Thoracic aorta (tissue), 2 donors: ENCODE data around the gene UBE2F. TPM values are rescaled to one million over a fixed set of nuclear protein-coding genes. Genes with fewer than 3 reads are reported as not detected.

ENCODE experiments used
- ATAC-seq: fragments of 150-250 bp; one replicate; pipeline ENCODE4 v1.8.0; 2017; ENCODE audit warnings: low read depth; ENCODE audit not compliant: insufficient number of reproducible peaks, low FRiP score
- DNase-seq: peaks from one replicate; pipeline ENCODE4 v3.0.0-alpha.2; 2020; ENCODE audit warnings: low spot score
- H3K27ac ChIP-seq, 2 donors: fragments of 200-600 bp; sonication (generic); 1 replicate in 1 of 2; 2 replicates in 1 of 2; pipeline ENCODE4 v1.5.1; 2016; ENCODE audit warnings: mild to moderate bottlenecking in 2 of 2, moderate library complexity in 2 of 2
- H3K27me3 ChIP-seq: fragments of 200-600 bp; sonication (generic); replicated peaks from 2 replicates; pipeline ENCODE4 v1.6.0; 2016; ENCODE audit warnings: mild to moderate bottlenecking; ENCODE audit not compliant: insufficient read depth
- H3K36me3 ChIP-seq: fragments of 200-600 bp; sonication (generic); one replicate; pipeline ENCODE4 v1.5.1; 2016
- H3K4me1 ChIP-seq, 2 donors: fragments of 200-600 bp; sonication (generic); 1 replicate in 1 of 2; 2 replicates in 1 of 2; pipeline versions ENCODE4 v1.5.1 to v1.6.0; 2016; ENCODE audit warnings: low read depth in 2 of 2, mild to moderate bottlenecking in 1 of 2; ENCODE audit not compliant: control insufficient read depth in 1 of 2
- H3K4me3 ChIP-seq: fragments of 200-600 bp; sonication (generic); 2 replicates; pipeline ENCODE4 v1.5.1; 2016; ENCODE audit warnings: mild to moderate bottlenecking
- H3K9me3 ChIP-seq: fragments of 200-600 bp; sonication (generic); 2 replicates; pipeline ENCODE4 v1.5.1; 2016
- total RNA-seq, 2 donors: library from RNA; depleted of rRNA; stranded (reverse); fragments of >200 nt; gene quantifications; one replicate each; pipeline versions ENCODE4 v1.1.0 to v1.2.3, GENCODE V29; 2016
- TF ChIP-seq, protein P1 (sequence below): fragments of 200-600 bp; sonication (generic); IDR thresholded peaks from one replicate; pipeline ENCODE4 v1.5.1; 2019; ENCODE audit warnings: antibody characterized with exemption

The UBE2F gene
- total RNA-seq, 2 donors from 2014 or later, result 51.9 to 69.3 TPM

DNA sequence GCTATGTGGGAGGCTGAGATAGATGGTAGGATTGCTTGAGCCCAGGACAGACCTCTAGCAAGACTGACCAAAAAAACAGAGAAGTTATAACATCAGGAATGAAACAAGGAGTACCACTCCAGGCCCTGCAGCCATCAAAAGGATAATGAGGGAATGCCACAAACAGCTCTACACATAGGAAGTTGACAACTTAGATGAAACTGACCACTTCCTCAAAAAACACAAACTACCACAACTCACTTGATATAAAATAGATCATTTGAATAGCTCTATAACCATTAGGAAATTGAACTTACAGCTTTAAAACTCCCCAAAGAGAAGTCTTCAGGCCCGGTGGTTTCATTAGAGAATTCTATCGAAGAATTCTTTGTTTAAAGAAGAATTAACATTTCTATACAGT is 120.4 kb downstream of the UBE2F start:
- Histone ChIP-seq H3K4me1 (no peaks in the 10 kb centered on the region), H3K27ac (no peak overlapping the region), H3K27me3 (no peaks in the 10 kb centered on the region), H3K4me3 (no peak overlapping the region), H3K9me3 (no peaks in the 10 kb centered on the region), H3K36me3 (peaks cover 11% of the 10 kb centered on the region)
- DNase-seq (no peak), ATAC-seq (no peak)
- TF ChIP-seq, protein P1, sequence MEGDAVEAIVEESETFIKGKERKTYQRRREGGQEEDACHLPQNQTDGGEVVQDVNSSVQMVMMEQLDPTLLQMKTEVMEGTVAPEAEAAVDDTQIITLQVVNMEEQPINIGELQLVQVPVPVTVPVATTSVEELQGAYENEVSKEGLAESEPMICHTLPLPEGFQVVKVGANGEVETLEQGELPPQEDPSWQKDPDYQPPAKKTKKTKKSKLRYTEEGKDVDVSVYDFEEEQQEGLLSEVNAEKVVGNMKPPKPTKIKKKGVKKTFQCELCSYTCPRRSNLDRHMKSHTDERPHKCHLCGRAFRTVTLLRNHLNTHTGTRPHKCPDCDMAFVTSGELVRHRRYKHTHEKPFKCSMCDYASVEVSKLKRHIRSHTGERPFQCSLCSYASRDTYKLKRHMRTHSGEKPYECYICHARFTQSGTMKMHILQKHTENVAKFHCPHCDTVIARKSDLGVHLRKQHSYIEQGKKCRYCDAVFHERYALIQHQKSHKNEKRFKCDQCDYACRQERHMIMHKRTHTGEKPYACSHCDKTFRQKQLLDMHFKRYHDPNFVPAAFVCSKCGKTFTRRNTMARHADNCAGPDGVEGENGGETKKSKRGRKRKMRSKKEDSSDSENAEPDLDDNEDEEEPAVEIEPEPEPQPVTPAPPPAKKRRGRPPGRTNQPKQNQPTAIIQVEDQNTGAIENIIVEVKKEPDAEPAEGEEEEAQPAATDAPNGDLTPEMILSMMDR, result no peak

DNA sequence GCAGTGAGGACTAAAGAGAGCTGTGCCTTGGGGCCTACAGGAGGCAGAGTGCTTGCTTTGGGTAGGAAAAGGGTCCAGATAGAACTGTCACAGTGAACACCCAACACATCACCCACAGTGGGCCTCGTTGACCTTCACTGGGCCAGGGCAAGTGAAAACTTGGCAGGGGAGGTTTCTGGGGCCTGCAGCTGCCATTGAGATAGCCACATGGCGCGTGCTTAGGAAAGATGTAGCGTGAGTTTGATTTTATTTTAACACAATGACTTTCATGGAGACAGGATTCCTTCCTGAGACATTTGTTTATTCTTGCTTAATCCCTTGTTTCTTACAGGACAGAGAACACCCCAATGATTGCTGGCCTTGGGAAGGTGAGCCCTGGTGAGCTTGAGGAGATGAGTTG is 124.1 kb downstream of the UBE2F start:
- Histone ChIP-seq H3K4me1 (no peaks in the 10 kb centered on the region), H3K9me3 (no peaks in the 10 kb centered on the region), H3K36me3 (no peaks in the 10 kb centered on the region), H3K27me3 (no peaks in the 10 kb centered on the region), H3K27ac (no peak overlapping the region), H3K4me3 (no peak overlapping the region)
- DNase-seq (no peak), ATAC-seq (no peak)
- TF ChIP-seq, protein P1, result no peak

DNA sequence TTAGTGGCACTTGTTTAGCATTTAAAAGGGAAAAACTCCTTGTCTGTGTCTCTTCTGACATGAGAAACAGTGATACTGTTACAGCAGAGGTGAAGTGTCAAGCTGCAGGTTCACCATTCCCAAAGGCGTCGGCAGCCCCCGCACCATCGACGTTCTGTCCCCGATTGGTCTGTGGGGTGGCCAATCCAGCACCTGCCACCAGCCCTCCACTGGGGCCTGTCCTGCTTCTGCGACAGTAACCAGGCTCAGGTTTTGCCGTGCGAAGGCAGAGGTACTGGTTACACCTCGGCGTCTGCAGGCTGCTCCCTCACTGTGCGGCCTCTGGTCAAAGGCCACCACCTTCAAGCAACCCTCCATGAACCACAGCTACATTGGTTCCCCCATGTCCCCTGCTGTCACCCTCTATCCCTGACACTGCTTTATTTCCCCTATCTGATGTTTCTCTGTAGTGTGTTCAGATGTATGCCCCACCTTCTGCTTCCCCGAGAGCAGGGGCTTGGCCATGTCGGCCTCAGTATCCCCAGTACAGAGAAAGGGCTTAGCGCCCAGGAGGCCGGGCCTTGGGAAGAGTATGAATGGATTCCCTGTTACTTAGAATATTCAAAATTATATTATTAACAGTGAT is 124.7 kb downstream of the UBE2F start:
- Histone ChIP-seq H3K9me3 (no peaks in the 10 kb centered on the region), H3K4me1 (no peaks in the 10 kb centered on the region), H3K27ac (no peak overlapping the region), H3K4me3 (no peak overlapping the region), H3K27me3 (no peaks in the 10 kb centered on the region), H3K36me3 (no peaks in the 10 kb centered on the region)
- ATAC-seq, result no peak
- TF ChIP-seq, protein P1, result no peak
- DNase-seq, result no peak

Other genes starting within 250 kb of the UBE2F start
- 1 to 10 TPM; 1.6 to 7.1 TPM for gene RBM44, start 168.2 kb upstream of the UBE2F start, total RNA-seq
- gene RAMP1, start 107.4 kb upstream of the UBE2F start, total RNA-seq, result 100 to 1,000 TPM; 246 to 525 TPM
- gene SCLY, start 94.0 kb downstream of the UBE2F start, total RNA-seq, result 10 to 100 TPM; 13.3 to 33.7 TPM
- under 1 TPM in 1 of 2 donors, not detected in 1; 0.35 TPM for gene ESPNL, start 133.3 kb downstream of the UBE2F start, total RNA-seq
- 10 to 100 TPM; 18.3 to 33.4 TPM for gene KLHL30, start 171.7 kb downstream of the UBE2F start, total RNA-seq
- 1 to 10 TPM; 1.3 to 1.5 TPM for gene ERFE, start 192.0 kb downstream of the UBE2F start, total RNA-seq
- 10 to 100 TPM; 28.6 to 58.0 TPM for gene ILKAP, start 236.7 kb downstream of the UBE2F start, total RNA-seq